ENCODE data around the gene ALKAL2. TPM values are rescaled to one million over a fixed set of nuclear protein-coding genes. Genes with fewer than 3 reads are reported as not detected.

The ALKAL2 gene
- total RNA-seq, 1 experiment from 2014 or later = not detected

DNA sequence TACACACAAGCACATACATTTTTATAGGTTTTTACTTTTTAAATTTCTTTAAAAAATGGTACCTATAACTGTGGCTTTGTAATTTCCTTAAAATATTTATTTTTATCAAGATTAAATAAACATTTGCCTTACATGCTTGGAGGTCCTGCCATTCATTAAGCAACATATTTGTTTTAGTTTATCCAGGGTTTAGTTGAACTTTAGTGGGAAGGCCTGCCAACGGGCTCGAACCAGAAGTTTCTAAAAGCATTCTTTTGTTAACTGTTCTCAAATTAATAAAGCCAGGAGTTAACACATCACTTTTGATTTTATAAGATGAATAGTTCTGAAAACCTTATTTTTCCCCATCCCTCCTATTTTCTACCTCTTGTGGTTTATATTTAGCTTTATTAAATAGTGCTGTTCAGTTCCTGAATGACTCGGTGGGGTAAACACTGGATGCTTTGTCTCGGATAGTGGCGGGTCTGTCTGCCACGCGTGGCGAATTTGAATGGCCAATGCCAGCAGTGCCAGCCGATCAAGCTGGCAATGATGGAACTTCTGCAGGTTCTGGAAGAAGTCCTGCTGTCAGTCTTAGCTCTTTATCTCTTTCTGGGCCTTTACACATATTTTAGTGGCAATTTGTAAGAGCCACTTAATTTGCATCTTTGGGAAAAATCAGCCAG, 56.2 kb downstream of the ALKAL2 start (continued):
- TF ChIP-seq, protein P1, sequence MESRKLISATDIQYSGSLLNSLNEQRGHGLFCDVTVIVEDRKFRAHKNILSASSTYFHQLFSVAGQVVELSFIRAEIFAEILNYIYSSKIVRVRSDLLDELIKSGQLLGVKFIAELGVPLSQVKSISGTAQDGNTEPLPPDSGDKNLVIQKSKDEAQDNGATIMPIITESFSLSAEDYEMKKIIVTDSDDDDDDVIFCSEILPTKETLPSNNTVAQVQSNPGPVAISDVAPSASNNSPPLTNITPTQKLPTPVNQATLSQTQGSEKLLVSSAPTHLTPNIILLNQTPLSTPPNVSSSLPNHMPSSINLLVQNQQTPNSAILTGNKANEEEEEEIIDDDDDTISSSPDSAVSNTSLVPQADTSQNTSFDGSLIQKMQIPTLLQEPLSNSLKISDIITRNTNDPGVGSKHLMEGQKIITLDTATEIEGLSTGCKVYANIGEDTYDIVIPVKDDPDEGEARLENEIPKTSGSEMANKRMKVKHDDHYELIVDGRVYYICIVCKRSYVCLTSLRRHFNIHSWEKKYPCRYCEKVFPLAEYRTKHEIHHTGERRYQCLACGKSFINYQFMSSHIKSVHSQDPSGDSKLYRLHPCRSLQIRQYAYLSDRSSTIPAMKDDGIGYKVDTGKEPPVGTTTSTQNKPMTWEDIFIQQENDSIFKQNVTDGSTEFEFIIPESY (IDR thresholded peaks at IDR 0.05; ENCODE audit: extremely low read depth, insufficient replicate concordance, low read length) = no peak
- TF ChIP-seq ZNF274 (IDR thresholded peaks at IDR 0.05; ENCODE audit: low read depth, low read length) (no peak), POLR2AphosphoS5 (IDR thresholded peaks at IDR 0.05; ENCODE audit: low read depth, low read length) (no peak), RAD21 (IDR thresholded peaks at IDR 0.05; ENCODE audit: low read depth) (no peak), TCF7L2 (IDR thresholded peaks at IDR 0.05; ENCODE audit: borderline replicate concordance, extremely low read depth, insufficient read depth, insufficient read length) (no peak), CBX3 (IDR thresholded peaks at IDR 0.05; ENCODE audit: low read depth) (no peak), SIN3A (IDR thresholded peaks at IDR 0.05; ENCODE audit: low read depth) (no peak), SRF (IDR thresholded peaks at IDR 0.05; ENCODE audit: low read depth) (no peak), CEBPB (IDR thresholded peaks at IDR 0.05; ENCODE audit: low read depth) (no peak), FOSL1 (IDR thresholded peaks at IDR 0.05; ENCODE audit: low read depth) (no peak), EGR1 (IDR thresholded peaks at IDR 0.05; ENCODE audit: low read depth) (no peak), SP1 (IDR thresholded peaks at IDR 0.05; ENCODE audit: low read depth) (no peak), EZH2 (IDR thresholded peaks at IDR 0.05) (no peak)
- TF ChIP-seq, protein P2, sequence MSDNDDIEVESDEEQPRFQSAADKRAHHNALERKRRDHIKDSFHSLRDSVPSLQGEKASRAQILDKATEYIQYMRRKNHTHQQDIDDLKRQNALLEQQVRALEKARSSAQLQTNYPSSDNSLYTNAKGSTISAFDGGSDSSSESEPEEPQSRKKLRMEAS (IDR thresholded peaks at IDR 0.05) = no peak
- TF ChIP-seq, protein P3, sequence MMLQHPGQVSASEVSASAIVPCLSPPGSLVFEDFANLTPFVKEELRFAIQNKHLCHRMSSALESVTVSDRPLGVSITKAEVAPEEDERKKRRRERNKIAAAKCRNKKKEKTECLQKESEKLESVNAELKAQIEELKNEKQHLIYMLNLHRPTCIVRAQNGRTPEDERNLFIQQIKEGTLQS (IDR thresholded peaks at IDR 0.05) = no peak

Other genes with a start within 250 kb of the ALKAL2 start
- 20.3 TPM for gene FAM110C, start 241.6 kb downstream of the ALKAL2 start, total RNA-seq (2021; ENCODE audit: unreplicated experiment)
- gene SH3YL1, start 24.1 kb downstream of the ALKAL2 start, total RNA-seq (2021; ENCODE audit: unreplicated experiment) = 32.8 TPM
- 113 TPM for gene ACP1, start 23.1 kb downstream of the ALKAL2 start, total RNA-seq (2021; ENCODE audit: unreplicated experiment)

All from HCT116 (cell line).